ENCODE results near the gene CDK5RAP2.

CDK5RAP2 gene

GRCh38 chr9:120362446-120362845 lies 217.5 kb downstream of the CDK5RAP2 start:
- in situ Hi-C loops (cut with HindIII; ENCODE audit: low sequenced_read_pairs): no loop called here

GRCh38 chr9:120361551-120361950 lies 218.4 kb downstream of the CDK5RAP2 start:
- in situ Hi-C loops (cut with HindIII; ENCODE audit: low sequenced_read_pairs): no loop called here

GRCh38 chr9:120360510-120360909 lies 219.5 kb downstream of the CDK5RAP2 start:
- in situ Hi-C loops (cut with HindIII; ENCODE audit: low sequenced_read_pairs): no loop called here

- in situ Hi-C loops (cut with HindIII; ENCODE audit: low sequenced_read_pairs): no loop called here
These were observed 219.9 kb downstream of the CDK5RAP2 start for GRCh38 chr9:120360046-120360445.

- in situ Hi-C loops (cut with HindIII; ENCODE audit: low sequenced_read_pairs): no loop called here
These were observed 221.1 kb downstream of the CDK5RAP2 start for GRCh38 chr9:120358877-120359276.

- in situ Hi-C loops (cut with HindIII; ENCODE audit: low sequenced_read_pairs): no loop called here
These were observed 226.5 kb downstream of the CDK5RAP2 start for GRCh38 chr9:120353506-120353905.

- in situ Hi-C loops (cut with HindIII; ENCODE audit: low sequenced_read_pairs): no loop called here
These were observed 228.9 kb downstream of the CDK5RAP2 start for GRCh38 chr9:120351106-120351505.

GRCh38 chr9:120350596-120350995 lies 229.4 kb downstream of the CDK5RAP2 start:
- in situ Hi-C loops (cut with HindIII; ENCODE audit: low sequenced_read_pairs): no loop called here

- in situ Hi-C loops (cut with HindIII; ENCODE audit: low sequenced_read_pairs): no loop called here
These were observed 231.0 kb downstream of the CDK5RAP2 start for GRCh38 chr9:120348951-120349429.

GRCh38 chr9:120345379-120345778 lies 234.6 kb downstream of the CDK5RAP2 start:
- in situ Hi-C loops (cut with HindIII; ENCODE audit: low sequenced_read_pairs): no loop called here

- in situ Hi-C loops (cut with HindIII; ENCODE audit: low sequenced_read_pairs): no loop called here
These were observed 235.7 kb downstream of the CDK5RAP2 start for GRCh38 chr9:120344230-120344629.

- in situ Hi-C loops (cut with HindIII; ENCODE audit: low sequenced_read_pairs): no loop called here
These were observed 236.6 kb downstream of the CDK5RAP2 start for GRCh38 chr9:120343416-120343815.
